Measurements from ENCODE around the gene STX16.

The STX16 gene, protein sequence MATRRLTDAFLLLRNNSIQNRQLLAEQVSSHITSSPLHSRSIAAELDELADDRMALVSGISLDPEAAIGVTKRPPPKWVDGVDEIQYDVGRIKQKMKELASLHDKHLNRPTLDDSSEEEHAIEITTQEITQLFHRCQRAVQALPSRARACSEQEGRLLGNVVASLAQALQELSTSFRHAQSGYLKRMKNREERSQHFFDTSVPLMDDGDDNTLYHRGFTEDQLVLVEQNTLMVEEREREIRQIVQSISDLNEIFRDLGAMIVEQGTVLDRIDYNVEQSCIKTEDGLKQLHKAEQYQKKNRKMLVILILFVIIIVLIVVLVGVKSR

DNA sequence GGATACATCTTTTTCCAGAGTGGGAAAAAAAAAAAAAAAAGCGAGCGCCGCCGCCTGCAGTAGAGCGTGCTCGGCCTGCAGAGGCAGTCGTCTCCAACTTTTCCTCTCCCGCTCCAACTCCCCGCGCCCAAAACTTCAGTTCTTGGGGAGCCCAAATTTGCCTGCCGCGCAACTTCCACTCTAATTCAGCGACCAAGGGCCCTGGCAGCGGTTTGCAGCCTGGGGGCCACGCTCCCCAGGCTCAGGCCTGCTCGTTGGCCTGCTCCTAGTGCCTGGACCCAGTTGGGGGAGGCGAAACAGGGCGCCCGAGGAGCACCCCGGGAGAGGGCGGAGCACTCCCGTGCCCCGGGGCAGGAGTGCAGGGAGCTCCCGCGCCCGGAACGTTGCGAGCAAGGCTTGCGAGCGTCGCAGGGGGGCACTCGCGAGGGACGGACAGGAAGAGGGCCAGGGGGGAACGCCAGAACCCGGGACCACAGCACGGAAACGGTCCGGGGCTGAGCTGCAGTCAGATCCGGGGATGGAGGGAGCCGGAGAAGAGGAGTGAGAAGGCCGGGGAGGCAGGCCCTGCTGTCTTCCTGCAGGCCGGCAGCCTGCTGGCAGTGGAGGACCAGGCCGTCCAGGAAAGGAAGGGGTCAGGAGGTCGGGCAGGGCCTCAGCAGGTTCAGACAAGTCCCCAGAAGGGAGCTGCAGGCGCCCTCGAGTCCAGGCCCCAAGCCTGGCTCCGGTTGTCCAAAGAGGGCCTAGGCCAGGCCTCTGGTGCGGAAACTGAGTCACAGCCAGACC is at the start of gene STX16:
Gene STX16, plus strand, starts transcription at position 508 of the 783 bp plus-strand sequence. CDS start 724 bp downstream, outside the sequence.
- peak; percentile 97 for DNase-seq (ENCODE audit: low spot score)

DNA sequence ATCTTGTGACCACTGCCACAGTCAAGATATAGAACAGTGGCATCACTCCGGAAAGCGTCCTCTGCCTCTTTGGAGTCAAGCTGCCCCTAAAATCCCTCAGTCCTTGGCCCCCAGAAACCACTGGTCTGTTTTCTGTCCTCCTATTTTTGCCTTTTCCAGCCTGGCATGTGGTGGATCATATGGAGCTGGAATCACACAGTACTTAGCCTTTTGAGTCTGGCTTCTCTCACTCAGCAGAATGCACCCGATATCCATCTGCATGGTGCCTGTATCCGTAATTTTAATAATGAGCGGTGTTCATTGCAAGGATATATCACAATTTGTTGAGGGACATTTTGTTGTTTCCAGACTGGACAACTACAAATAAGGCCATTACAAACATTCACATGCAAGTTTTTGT is 49.0 kb upstream of the STX16 start:
- no peak for DNase-seq (ENCODE audit: low spot score)

DNA sequence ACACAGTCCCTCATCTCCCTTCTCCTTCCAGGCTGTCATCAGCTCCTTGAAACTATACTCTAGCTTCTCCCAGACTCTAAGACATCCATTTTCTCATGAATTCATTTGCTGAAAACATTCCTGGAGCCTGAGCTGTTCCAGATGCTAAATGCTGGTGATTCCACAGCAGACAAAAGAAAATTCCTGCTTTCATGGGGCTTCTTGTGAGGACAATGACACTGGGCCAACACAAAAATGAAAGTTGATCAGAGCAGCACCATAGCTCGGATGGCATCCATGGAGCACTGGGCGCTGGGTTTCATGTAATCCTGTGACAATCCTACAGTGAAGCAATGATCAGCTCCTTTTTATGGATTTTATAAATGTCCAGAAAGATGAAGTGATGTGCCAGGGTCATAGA is 47.4 kb upstream of the STX16 start:
- DNase-seq (ENCODE audit: low spot score): peak; percentile 57

DNA sequence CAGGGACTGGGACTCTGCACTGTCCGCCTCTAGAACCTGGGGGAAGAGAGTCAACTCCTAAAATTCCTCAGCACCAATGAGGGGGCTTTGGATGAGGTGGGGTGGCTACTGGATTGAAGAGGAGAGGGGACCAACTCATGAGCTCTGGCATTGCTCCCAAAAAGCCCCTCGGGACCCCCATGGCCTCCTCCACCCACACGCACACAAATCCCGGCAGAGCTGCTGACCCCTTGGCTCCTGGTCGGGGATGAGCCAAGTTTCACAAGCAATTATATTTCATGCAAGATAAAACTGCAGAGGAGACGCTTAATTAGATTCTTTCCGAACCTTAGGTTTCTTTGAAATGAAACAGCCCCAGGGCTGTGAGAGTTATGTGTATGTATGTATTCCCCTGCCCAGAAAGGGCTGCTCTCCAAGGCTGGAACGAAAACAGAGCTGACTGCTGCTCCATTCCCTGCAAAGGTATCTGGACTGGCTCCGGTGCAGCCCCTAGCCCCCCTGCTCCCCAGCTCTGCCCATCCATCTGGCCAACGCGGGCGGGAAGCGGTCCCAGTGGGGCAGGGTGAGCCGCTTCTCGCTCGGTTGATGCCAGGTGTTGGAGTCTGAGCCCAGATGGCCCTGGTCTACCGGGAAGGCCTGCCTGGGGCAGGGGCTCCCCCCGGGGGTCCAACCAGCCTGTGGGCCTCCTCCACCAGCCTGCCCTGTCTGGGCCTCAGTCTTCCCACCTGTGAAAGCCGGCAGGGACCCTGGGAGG is 46.8 kb upstream of the STX16 start:
- no peak for DNase-seq (ENCODE audit: low spot score)

DNA sequence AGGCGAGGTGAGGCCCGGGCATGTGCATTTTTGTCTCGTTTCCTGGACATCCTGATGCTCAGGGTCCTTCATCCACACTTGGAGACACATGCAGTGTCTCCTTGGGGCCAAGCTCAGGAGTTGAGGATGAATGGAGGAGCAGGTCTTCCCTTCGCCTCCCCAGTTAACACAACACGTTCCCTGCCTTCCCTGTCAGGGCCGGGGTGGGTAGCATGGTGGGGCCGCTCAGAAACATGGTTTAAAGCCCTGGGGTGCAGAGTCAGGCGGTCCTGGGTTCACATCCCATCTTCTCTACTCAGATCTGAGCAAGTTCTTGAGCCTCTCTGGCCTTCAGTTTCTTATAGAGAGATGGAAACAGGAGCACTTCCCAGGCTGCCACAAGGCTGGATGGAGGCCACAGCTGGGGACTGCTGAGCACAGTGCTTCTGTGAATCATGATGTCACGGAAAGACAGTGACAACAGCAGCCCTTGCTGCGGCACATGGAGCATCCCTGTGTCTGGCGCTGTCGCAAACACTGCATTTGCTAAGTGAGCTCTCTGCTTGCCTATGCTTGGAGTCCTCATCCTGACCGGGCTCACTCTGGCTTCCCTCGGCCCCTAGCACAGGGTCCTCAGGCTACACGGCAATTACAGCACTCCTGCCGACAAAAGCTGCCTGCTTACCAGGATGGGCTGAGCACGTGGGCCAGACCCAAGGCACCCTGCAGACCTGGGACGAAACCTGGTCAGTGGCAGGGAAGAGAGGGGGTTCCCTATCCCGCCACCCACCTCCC is 45.6 kb upstream of the STX16 start:
- DNase-seq (ENCODE audit: low spot score): no peak

DNA sequence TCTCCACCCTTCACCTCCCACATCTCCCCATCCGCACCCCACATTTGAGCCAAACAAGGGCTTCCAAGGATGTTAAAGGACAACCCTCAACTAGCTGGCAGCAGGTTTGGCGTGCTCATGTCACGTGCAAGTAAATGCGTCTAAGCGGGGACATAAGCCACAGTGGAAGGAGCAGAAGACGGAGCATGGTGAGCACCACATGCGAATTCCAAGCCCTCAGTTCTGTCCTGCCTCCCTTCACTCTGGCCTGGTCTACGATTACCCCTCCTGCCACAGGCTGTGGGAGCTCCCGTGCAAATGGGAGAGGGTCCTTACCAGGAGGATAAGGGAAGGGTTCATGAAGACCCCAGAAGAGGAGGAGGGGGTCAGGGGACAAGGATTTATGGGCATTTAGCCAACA is 44.9 kb upstream of the STX16 start:
- DNase-seq (ENCODE audit: low spot score): no peak

DNA sequence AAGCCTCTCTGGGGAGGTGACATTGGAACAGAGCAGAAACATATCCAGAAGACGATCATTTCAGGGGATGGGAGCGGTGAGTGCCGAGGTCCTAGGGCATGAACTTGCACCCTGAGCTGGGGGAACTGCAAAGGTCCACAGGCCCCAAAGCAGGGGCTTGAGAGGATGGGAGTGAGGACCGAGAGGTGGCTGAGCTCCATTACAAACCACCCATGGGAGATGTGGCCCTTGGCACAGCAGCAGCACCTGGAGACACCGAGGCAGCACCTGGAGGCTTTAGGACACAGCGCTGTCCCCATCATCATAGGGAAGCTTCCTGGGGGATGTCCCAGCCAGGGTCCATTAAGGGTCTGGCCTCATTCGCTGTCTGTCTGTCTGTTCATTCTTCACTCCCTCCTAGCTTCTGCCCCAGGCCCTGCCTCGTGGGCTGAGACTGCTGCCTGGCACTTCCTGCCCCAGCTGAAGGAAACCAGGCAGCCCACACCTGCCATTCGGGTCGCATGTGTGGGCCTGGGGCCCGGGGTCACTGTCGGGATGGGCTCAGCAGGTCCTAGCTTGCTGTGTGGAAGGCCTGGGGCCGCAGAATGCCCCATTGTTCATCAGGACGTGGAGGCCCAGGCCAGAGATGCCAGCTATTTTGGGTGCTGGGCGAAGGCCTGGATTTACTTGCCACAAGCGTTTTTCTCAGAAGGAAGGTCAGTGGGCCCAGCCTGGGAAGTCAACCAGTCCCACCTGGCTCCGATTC is 42.8 kb upstream of the STX16 start:
- no peak for DNase-seq (ENCODE audit: low spot score)

DNA sequence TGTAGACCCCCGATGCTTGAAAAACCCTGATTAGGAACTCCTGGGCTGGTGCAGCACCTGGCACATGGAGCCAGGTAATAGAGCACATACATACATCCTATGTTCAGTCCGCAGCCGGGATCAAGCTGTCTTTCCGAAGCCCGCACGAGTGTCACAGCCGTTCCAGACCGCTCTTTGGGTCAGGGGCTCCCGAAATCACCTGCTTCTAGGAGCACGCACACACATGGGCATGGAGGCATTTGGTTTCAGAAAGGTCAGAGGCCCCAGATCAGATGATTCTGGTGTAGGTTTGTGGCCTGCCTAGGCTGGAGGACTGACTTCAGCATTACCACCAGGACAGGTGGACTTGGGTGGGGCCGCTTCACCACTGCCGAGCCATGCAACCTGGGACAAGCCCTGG is 42.1 kb upstream of the STX16 start:
- no peak for DNase-seq (ENCODE audit: low spot score)

- DNase-seq (ENCODE audit: low spot score): no peak
These were observed 40.8 kb upstream of the STX16 start for GRCh38 chr20:58610071-58610800.

GRCh38 chr20:58610811-58611210 is 40.3 kb upstream of the STX16 start:
- no peak for DNase-seq (ENCODE audit: low spot score)

DNA sequence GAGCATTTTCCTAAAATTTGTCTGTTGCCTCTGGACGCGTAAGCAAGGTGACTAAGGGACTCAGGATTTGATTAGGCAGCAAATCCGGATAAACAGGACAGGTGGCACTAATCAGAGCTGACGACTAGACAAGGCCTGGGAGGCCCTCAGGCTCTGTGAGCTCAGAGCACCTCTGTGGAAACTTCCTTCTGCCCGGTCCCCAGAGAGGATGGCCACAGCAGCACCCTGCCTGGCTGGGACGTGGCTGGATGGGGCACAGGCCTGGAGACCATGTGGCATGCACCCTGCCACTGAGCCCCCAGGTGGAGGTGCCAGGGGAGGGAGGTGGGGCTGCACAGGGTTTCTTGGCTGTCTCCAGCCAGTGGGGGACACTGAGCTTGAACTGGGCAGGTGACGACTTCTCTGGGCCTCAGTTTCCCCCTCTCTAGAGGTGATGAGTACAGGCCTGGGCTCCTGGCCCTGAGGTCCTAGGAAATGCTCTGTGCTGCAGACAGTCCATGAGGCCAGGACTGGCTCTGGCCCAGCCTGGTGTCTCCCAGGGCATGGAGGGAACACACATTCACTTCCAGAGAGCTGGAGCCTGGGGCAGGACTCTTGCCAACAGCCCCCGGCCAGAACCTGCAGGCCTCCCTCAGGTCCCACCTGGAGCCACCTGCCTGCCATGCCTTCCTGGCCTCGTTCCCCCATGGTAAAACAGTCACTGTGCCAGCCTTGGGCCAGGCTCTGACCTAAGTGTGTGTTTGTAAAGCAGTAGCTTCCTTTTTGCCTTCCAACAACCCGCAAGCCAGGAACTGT is 39.6 kb upstream of the STX16 start:
- no peak for DNase-seq (ENCODE audit: low spot score)

GRCh38 chr20:58612121-58612691 is 38.9 kb upstream of the STX16 start:
- DNase-seq (ENCODE audit: low spot score): no peak

GRCh38 chr20:58613061-58613854 is 37.8 kb upstream of the STX16 start:
- no peak for DNase-seq (ENCODE audit: low spot score)

DNA sequence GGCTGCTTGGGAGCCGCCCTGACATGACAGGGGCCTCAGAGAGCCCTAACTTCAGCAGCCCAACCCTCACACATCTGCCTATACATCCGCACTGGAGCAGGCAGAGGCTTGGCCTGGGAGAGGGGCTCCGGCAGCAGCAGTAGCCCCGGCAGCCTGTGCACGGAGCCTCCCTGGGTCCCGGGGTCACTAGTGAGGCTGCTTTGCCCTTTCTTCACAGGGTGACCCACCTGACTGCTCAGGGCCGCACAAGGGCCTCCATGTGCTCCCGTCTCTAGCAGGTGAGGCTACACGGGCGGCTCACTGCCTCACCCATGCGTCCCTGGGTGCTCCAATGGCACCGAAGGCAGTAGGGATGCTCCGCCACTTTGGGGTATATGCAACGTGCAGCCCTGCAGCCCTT is 36.7 kb upstream of the STX16 start:
- no peak for DNase-seq (ENCODE audit: low spot score)

DNA sequence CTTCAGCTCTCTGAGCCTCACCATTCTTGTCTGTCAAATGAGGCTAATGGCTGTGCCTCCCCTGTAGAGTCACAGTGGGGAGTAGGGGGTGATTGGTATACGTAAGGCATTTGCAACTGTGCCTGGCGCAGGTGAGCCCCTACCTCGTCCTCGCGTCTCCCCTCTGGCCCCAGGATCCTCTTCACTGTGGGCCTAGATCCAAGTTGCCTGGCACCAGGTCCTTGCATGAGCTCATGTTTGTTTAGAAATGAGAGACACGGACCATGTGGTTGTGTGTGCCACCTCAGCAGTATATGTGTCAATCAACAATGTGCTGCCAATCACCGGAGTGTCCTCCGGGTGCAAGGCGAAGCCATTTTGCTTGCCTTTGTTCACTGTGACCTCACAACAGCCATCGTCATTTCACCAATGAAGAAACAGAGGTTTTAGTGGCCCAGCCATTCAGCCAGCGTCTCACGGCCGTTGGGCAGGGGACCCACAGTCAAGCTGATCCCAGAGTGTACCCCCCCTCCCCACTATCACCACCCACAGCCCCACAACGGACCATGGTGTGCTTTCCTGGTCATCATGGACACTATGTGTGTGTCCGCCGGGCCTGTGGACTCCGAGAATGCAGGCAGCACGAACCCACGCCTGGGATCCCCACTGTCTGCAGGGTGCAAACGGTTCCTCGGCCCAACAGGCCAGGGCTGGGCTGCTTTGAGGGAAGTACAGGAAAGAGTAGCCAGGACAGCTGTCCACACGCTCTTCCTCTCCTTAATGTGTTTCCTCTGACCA is 35.9 kb upstream of the STX16 start:
- DNase-seq (ENCODE audit: low spot score): no peak

GRCh38 chr20:58616411-58616810 is 34.7 kb upstream of the STX16 start:
- DNase-seq (ENCODE audit: low spot score): no peak

GRCh38 chr20:58617158-58617557 is 33.9 kb upstream of the STX16 start:
- no peak for DNase-seq (ENCODE audit: low spot score)
